CD4-positive, alpha-beta T cell treated with Interleukin-6 at 100 ng/mL for 8 hours (primary cell): ENCODE results near the gene FOXL3.
"Not testable (repeated sequence)": the region's sequence is repeated elsewhere in the genome, so short reads cannot be mapped to it uniquely, and the experiment has no call there.

Experiments
- DNase-seq: peaks from one replicate; pipeline ENCODE4 v3.0.0-alpha.2; 2020; ENCODE audit warnings: mixed read lengths, low spot score

Gene FOXL3

DNA sequence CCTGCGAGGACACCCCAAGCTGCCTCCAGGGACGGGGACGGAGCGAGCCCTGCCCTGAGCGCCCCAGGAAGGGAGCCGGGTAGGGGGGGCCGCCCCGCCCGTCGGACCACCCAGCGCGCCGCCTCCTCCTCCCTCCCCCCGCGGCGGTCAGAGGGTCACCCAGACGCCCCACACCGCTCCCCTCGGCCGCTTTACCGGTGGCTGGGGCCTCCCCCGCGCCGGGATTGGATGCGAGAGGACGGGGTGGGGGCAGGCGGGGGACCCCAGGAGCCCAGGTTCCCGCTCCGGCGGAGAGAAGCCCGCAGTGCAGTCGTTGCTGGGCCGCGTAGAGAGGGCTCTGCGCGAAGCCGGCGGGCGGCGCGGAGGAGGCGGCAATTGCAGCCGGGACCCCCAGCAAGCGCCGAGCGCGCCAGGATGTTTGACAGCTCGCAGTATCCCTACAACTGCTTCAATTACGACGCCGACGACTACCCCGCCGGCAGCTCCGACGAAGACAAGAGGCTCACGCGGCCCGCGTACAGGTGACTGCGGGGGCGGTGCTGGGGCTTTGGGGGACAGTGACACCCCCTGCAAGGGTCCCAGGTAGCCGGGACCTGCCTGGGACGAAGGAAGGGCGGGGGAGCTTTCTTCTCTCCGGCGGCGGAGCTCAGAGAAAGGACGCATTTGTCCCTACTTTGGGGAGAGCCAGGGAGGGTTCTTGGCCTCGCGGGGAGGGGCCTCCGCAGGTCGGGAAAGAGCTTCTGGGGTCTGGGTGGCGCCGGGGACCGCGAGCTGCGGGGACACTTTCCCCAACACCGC, at the start of gene FOXL3:
Gene FOXL3, plus strand, starts transcription at position 415 of the 798 bp plus-strand sequence. Its CDS starts 0 bp downstream, at position 415.
- no peak for DNase-seq

DNA sequence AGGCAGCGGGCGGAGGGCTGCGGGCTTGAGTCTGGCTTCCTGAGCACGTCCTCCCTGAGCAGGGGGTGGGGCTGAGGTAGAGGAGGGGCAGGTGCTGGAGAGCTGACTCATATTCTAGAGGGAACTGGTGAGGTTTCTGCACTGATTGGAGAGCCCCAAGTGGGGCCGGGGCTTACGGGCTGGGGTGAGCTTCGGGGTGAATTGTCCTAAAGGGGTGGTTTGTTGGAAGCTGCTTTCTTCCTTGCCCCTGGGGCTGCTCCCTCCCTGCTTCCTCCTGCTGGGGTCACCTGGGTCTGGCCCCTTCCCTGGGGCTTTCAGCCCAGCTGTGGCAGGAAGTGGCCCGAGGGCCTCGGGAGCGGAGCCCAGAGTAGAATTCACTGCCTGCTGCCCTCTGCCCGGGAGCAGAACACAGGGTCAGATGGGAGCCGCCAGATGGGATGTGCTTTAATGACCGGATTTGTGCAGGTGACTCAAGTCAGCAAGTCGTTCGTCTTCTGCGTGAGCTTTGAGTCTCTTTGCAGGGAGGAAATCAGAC, 49.0 kb upstream of the FOXL3 start:
- no peak for DNase-seq

GRCh38 chr7:241513-241912, 48.5 kb upstream of the FOXL3 start:
- no peak for DNase-seq

GRCh38 chr7:242826-243579, 47.0 kb upstream of the FOXL3 start:
- not testable (repeated sequence) for DNase-seq

DNA sequence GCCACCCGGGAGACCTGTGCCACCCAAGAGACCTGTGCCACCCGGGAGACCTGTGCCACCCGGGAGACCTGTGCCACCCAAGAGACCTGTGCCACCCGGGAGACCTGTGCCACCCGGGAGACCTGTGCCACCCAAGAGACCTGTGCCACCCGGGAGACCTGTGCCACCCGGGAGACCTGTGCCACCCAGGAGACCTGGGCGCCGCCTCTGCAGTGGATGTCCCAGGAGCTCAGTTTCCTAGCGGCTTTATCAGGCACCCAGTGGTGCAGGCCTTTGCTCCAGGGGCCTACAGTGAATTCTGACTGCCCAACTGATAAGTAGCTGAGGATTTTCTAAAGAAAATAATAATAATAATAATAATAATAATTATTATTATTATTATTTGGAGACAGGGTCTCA, 46.4 kb upstream of the FOXL3 start:
- not testable (repeated sequence) for DNase-seq

- no peak for DNase-seq
These were observed 45.0 kb upstream of the FOXL3 start for GRCh38 chr7:244974-245373.

- no peak for DNase-seq
These were observed 44.2 kb upstream of the FOXL3 start for GRCh38 chr7:245574-246295.

DNA sequence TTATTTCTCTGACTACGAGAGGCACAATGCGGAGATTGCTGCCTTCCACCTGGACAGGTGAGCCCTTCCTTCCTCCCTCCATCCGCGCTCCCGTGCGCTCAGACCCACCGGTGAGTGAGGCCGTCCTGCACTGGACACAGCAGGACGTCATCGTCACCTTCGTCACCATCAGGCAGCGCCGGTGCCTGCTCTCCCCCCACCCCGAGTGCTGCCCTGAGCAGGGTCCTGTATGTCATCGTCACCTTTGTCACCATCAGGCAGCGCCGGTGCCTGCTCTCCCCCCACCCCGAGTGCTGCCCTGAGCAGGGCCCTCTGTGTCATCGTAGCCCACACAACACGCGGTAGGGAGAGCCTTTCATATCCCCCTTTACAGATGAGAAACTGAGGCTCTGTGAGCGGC, 43.5 kb upstream of the FOXL3 start:
- no peak for DNase-seq

GRCh38 chr7:247181-247580, 42.8 kb upstream of the FOXL3 start:
- DNase-seq = no peak

- DNase-seq = no peak
These were observed 42.3 kb upstream of the FOXL3 start for GRCh38 chr7:247636-248035.

DNA sequence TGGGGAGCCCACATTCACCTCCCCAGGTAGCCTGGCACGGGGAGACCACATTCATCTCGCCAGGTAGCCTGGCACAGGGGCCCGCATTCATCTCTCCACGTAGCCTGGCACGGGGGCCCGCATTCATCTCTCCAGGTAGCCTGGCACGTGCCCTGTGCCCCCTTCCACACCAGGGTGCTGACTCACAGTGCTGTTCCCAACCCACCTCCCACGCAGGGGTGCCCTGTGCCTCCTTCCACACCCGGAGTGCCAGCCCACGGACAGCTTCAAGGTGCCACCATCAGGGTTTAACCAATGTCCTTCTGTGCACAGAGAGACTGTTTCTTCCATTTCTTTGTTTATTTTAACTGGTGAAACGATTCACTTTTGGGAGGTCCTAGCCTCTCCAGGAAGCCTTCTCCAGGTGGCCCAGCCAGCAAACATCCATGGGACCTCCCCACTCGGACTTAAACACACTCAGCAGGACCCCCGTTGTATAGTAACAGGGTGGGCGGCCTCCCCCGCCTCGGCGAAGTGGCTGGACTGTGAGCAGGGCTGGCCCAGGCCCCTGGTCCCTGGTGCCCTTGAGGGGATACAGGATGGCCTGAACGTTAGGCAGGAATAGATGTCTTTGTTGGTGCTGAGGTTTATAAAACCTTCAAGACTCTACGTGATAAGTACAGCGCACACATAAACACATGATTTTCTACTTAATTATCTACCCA, 41.1 kb upstream of the FOXL3 start:
- no peak for DNase-seq

DNA sequence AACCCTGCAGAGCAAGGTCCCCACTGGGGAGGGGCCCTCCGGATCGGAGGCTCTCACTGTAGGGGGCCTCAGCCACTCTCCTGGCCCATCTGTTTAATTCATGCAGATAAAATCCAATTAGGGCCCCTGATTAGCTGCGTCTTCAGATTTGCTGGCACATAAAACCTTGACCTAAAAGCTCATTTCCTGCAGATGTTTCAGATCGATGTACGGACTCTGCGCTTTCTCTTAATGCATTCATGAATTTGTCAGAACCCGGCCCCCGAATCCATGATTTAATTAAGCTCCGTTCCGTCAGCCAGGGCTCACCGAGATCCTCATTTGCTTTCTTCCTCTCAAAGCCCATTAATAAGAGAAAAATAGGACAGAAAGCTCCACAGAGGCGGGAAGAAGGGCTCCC, 40.0 kb upstream of the FOXL3 start:
- no peak for DNase-seq

DNA sequence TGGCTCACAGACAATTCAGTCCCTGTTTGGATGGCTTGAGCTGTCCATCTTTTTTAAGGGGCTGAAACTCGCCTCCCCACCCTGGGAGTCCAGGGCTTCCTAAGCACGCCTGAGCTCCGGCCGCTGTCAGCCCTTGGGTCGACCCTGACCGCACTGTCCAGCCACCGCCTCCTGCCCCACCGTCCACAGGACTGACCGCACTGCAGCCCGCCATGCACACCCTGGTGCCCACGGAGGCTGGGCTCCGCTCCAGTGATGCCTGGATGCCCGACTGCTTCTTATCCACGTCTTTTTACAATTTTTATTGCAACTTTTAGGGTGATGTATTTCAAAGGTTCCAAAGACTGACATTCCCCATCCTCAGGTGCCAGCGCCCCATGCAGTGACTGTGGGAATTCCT, 39.4 kb upstream of the FOXL3 start:
- no peak for DNase-seq

DNA sequence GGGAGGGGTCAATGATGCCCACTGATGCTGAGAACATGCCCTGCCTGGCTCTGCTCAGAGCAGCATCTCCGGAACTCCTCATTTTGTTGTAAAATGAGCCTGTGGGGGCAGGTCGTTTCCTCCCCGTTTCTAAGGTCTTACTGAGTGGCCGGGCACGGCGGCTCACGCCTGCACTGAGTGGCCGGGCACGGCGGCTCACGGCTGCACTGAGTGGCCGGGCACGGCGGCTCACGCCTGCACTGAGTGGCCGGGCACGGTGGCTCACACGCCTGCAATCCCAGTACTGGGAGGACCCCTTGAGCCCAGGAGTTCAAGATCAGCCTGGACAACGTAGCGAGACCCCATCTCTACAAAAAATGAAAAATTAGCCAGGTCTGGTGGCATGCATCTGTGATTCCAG, 39.0 kb upstream of the FOXL3 start:
- no peak for DNase-seq

DNA sequence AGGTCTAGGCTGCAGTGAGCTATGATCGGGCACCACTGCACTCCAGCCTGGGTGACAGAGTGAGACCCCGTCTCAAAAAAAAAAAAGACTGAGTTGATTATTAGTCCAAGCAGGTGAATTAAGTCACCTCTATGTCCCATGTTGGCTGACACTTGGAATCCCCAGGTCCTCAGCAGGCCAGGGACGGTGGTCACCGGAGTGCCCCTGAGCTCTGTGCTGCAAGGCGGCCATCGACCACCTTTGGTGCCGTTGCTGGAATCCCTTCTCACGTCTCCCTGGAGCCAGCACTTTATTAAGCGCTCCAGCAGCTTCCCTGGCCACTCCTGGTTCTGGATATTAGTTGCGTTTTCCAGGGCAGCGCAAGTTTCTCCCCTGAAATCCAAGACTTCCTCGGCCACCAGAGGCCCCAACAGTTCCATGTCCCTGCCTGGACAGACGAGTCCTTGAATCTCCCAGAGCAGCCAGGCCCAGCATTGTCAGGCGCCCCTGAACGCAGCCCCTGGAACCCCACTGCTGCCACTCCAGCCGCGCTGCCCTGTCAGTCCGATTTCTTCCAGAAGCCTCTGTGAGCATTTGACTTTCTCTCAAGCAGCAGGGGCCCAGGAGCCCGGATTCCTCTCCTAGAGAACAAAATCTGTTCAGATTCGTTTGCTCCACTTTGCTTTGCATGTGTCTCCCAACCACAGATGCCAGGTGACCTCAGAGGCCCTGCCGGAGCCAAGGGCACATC, 38.4 kb upstream of the FOXL3 start:
- no peak for DNase-seq

GRCh38 chr7:252216-252965, 37.6 kb upstream of the FOXL3 start:
- no peak for DNase-seq

DNA sequence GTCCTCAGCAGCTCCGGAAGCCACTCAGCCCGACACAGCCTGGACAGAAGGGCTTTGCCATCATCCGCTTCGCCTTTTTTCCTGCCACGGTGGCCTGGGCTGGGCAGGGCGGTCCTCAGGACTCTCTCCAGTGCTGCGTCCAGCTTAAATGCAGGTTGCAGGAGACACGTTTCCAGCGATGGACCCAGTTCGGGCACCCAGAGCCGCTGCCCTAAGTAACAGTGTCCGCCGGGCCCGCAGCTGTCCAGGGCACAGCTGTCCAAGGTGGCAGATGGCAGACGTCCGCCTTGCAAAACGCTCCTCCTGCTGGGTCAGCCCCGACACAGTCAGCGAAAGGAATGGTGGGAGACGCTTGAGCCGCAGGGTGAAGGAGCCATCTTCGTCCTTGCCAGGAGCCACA, 37.0 kb upstream of the FOXL3 start:
- no peak for DNase-seq

- DNase-seq = no peak
These were observed 36.2 kb upstream of the FOXL3 start for GRCh38 chr7:253581-254336.

- no peak for DNase-seq
These were observed 35.5 kb upstream of the FOXL3 start for GRCh38 chr7:254337-255037.
